T-cell (primary cell): Measurements from ENCODE around the gene LGMN. TPM values are rescaled to one million over a fixed set of nuclear protein-coding genes. Genes with fewer than 3 reads are reported as not detected.

Source experiments
- ATAC-seq, 4 experiments: fragments of 200-7000 bp in 3 of 4; fragments of 150-1000 bp in 1 of 4; cut with Tn5 transposase; replicated peaks in 1 of 4; 1 replicate in 3 of 4; 2 replicates in 1 of 4; pipeline ENCODE4 v1.10.0; 2021; ENCODE audit warnings: moderate library complexity in 3 of 4, mild to moderate bottlenecking in 2 of 4, moderate number of reproducible peaks in 1 of 4
- CTCF ChIA-PET, 2 donors: fragments of 300-600 bp; sonication (Branson Sonifier 250); formaldehyde crosslinking; loops; one replicate each; lab custom pipeline; 2022; ENCODE audit warnings: antibody characterized with exemption in 2 of 2; lab: Charles Lee
- POLR2A ChIA-PET, 2 donors: fragments of 300-600 bp; sonication (Branson Sonifier 250); formaldehyde crosslinking; loops; one replicate each; lab custom pipeline; 2022; ENCODE audit warnings: antibody characterized with exemption in 2 of 2; lab: Charles Lee
- DNase-seq, 35 experiments: peaks; one replicate each; pipeline versions ENCODE4 v3.0.0 to v3.0.0-alpha.2; 2013 to 2023
- H3K27ac ChIP-seq: one replicate; pipeline ENCODE4 v1.5.1; 2013; ENCODE audit warnings: low read length
- H3K27me3 ChIP-seq, 2 experiments: replicated peaks in 1 of 2; 1 replicate in 1 of 2; 2 replicates in 1 of 2; pipeline versions ENCODE4 v1.6.1 to v1.7.0; 2013; ENCODE audit warnings: low read length in 1 of 2, mixed read lengths in 1 of 2; ENCODE audit not compliant: control insufficient read depth in 2 of 2, insufficient read depth in 2 of 2; ENCODE audit errors: extremely low read depth in 1 of 2
- H3K36me3 ChIP-seq, 2 donors: 1 replicate in 1 of 2; 2 replicates in 1 of 2; pipeline versions ENCODE4 v1.6.1 to v1.7.0; 2013; ENCODE audit warnings: low read length in 1 of 2; ENCODE audit not compliant: control insufficient read depth in 2 of 2, insufficient read depth in 1 of 2; ENCODE audit errors: extremely low read depth in 1 of 2
- H3K4me1 ChIP-seq, 2 experiments: 1 replicate in 1 of 2; 2 replicates in 1 of 2; pipeline versions ENCODE4 v1.6.1 to v1.7.0; 2013; ENCODE audit warnings: low read length in 2 of 2, mixed read lengths in 1 of 2; ENCODE audit not compliant: insufficient read depth in 2 of 2, control insufficient read depth in 1 of 2; ENCODE audit errors: extremely low read depth in 1 of 2
- H3K4me3 ChIP-seq, 2 donors: 1 replicate in 1 of 2; 2 replicates in 1 of 2; pipeline versions ENCODE4 v1.5.1 to v1.7.0; 2013; ENCODE audit warnings: mild to moderate bottlenecking in 2 of 2, low read length in 1 of 2, moderate library complexity in 1 of 2; ENCODE audit not compliant: control insufficient read depth in 1 of 2; ENCODE audit errors: extremely low read depth in 1 of 2
- H3K9me3 ChIP-seq: 2 replicates; pipeline ENCODE4 v1.7.0; 2013
- H3K27ac Mint-ChIP-seq, 2 donors: one replicate each; pipeline ENCODE4 v1.8.0; 2020 to 2021; ENCODE audit warnings: mild to moderate bottlenecking in 2 of 2, mixed read lengths in 2 of 2
- H3K27me3 Mint-ChIP-seq, 2 donors: one replicate each; pipeline ENCODE4 v1.8.0; 2021 to 2022; ENCODE audit warnings: mixed read lengths in 2 of 2
- H3K36me3 Mint-ChIP-seq: one replicate; pipeline ENCODE4 v1.8.0; 2021; ENCODE audit warnings: mixed read lengths
- H3K4me1 Mint-ChIP-seq, 3 donors: one replicate each; pipeline ENCODE4 v1.8.0; 2020 to 2022; ENCODE audit warnings: mixed read lengths in 3 of 3, mild to moderate bottlenecking in 1 of 3
- H3K4me3 Mint-ChIP-seq, 3 donors: one replicate each; pipeline ENCODE4 v1.8.0; 2020 to 2022; ENCODE audit warnings: mild to moderate bottlenecking in 3 of 3, mixed read lengths in 3 of 3, moderate library complexity in 3 of 3
- H3K9me3 Mint-ChIP-seq, 3 donors: one replicate each; pipeline ENCODE4 v1.8.0; 2020 to 2022; ENCODE audit warnings: mixed read lengths in 3 of 3
- WGBS: methylation state at CpG from one replicate; pipeline ENCODE4 v1.1.5; 2013; ENCODE audit warnings: missing lambda C conversion rate; ENCODE audit not compliant: insufficient coverage; 5-methylcytosine and 5-hydroxymethylcytosine counted together
- total RNA-seq, 35 experiments: library from RNA in 6 of 35; stranded (reverse) in 6 of 35; fragments of 120-200 nt in 1 of 35; gene quantifications; one replicate each; pipeline versions ENCODE4 v1.2.1 to v1.2.4 and lab custom pipeline; 2013 to 2026

LGMN gene
- total RNA-seq, 5 donors from 2014 or later (not counting 1 experiment from before 2014, with no cell fraction given) = 6.1 to 11.1 (median 8.8) TPM

GRCh38 chr14:92734618-92735017 lies 13.8 kb downstream of the LGMN start:
- ATAC-seq = no peak
- peaks cover 18% of the 10 kb centered on the region for H3K36me3 Mint-ChIP-seq
- peaks cover 16 to 20% (median 17%) of the 10 kb centered on the region in 3 donors for H3K4me1 Mint-ChIP-seq
- H3K9me3 ChIP-seq = no peaks in the 10 kb centered on the region
- H3K4me1 ChIP-seq = peaks cover 8 to 13% of the 10 kb centered on the region in 2 experiments
- no peaks in the 10 kb centered on the region for H3K36me3 ChIP-seq
- peaks cover 0 to 2% of the 10 kb centered on the region in 2 experiments for H3K27me3 ChIP-seq
- no peak overlapping the region for H3K4me3 ChIP-seq
- H3K9me3 Mint-ChIP-seq = peaks cover 0 to 5% (median 3%) of the 10 kb centered on the region in 3 donors
- WGBS = 88% methylated on average over 1 of the region's 7 CpGs
- ChIA-PET CTCF (no interaction called here), POLR2A (no interaction called here)
- DNase-seq = no peak
- H3K27ac Mint-ChIP-seq = no peak overlapping the region
- no peak overlapping the region for H3K4me3 Mint-ChIP-seq
- no peak overlapping the region for H3K27ac ChIP-seq
- H3K27me3 Mint-ChIP-seq = no peaks in the 10 kb centered on the region

- Mint-ChIP-seq H3K27ac (no peak overlapping the region), H3K4me3 (no peak overlapping the region), H3K27me3 (no peaks in the 10 kb centered on the region), H3K36me3 (peaks cover 18% of the 10 kb centered on the region), H3K9me3 (peaks cover 0 to 5% (median 3%) of the 10 kb centered on the region in 3 donors), H3K4me1 (peaks cover 15 to 18% (median 16%) of the 10 kb centered on the region in 3 donors)
- H3K4me3 ChIP-seq = no peak overlapping the region
- H3K9me3 ChIP-seq = no peaks in the 10 kb centered on the region
- H3K27ac ChIP-seq = no peak overlapping the region
- DNase-seq (no peak), ATAC-seq (no peak)
- ChIA-PET POLR2A (no interaction called here), CTCF (interaction anchor here in 1 of 2 donors (0.7 kb wide), 1 partner anchor 541 kb away, joined by 5 read pairs; no protein-coding TSS in a partner anchor)
- no CpG with 5 or more reads among the region's 4 CpGs for WGBS
- peaks cover 0 to 8% of the 10 kb centered on the region in 2 experiments for H3K27me3 ChIP-seq
- H3K4me1 ChIP-seq = peaks cover 8 to 13% of the 10 kb centered on the region in 2 experiments
- no peaks in the 10 kb centered on the region for H3K36me3 ChIP-seq
Observed at GRCh38 chr14:92733007-92733406, 15.4 kb downstream of the LGMN start.

GRCh38 chr14:92731622-92732115 lies 16.8 kb downstream of the LGMN start:
- no peaks in the 10 kb centered on the region for H3K9me3 ChIP-seq
- DNase-seq (no peak), ATAC-seq (no peak)
- no CpG with 5 or more reads among the region's 3 CpGs for WGBS
- H3K36me3 ChIP-seq = no peaks in the 10 kb centered on the region
- H3K4me3 ChIP-seq = no peak overlapping the region
- POLR2A ChIA-PET = no interaction called here
- Mint-ChIP-seq H3K4me1 (peaks cover 5 to 8% (median 5%) of the 10 kb centered on the region in 3 donors), H3K4me3 (no peak overlapping the region), H3K27me3 (no peaks in the 10 kb centered on the region), H3K27ac (no peak overlapping the region), H3K36me3 (peaks cover 26% of the 10 kb centered on the region), H3K9me3 (peaks cover 3 to 5% (median 3%) of the 10 kb centered on the region in 3 donors)
- H3K27ac ChIP-seq = no peak overlapping the region
- CTCF ChIA-PET = no interaction called here
- peaks cover 0 to 2% of the 10 kb centered on the region in 2 experiments for H3K4me1 ChIP-seq
- H3K27me3 ChIP-seq = peaks cover 0 to 8% of the 10 kb centered on the region in 2 experiments

- H3K27ac ChIP-seq = no peak overlapping the region
- no peak for ATAC-seq
- no peaks in the 10 kb centered on the region for H3K36me3 ChIP-seq
- peaks cover 3 to 12% (median 4%) of the 10 kb centered on the region in 3 donors for H3K4me1 Mint-ChIP-seq
- CTCF ChIA-PET = interaction anchor here in 1 of 2 donors (0.7 kb wide), 1 partner anchor 313 kb away, joined by 7 read pairs; no protein-coding TSS in a partner anchor
- H3K27me3 ChIP-seq = peaks cover 0 to 8% of the 10 kb centered on the region in 2 experiments
- no CpG with 5 or more reads among the region's 14 CpGs for WGBS
- no peak overlapping the region for H3K4me3 ChIP-seq
- DNase-seq = no peak
- H3K9me3 Mint-ChIP-seq = peaks cover 3 to 5% (median 4%) of the 10 kb centered on the region in 3 donors
- H3K27ac Mint-ChIP-seq = no peak overlapping the region
- peaks cover 0 to 8% of the 10 kb centered on the region in 2 experiments for H3K4me1 ChIP-seq
- no peak overlapping the region for H3K4me3 Mint-ChIP-seq
- peaks cover 33% of the 10 kb centered on the region for H3K36me3 Mint-ChIP-seq
- POLR2A ChIA-PET = no interaction called here
- no peaks in the 10 kb centered on the region for H3K27me3 Mint-ChIP-seq
- H3K9me3 ChIP-seq = no peaks in the 10 kb centered on the region
Observed at GRCh38 chr14:92729634-92730358, 18.6 kb downstream of the LGMN start.

- peaks cover 0 to 8% of the 10 kb centered on the region in 2 experiments for H3K4me1 ChIP-seq
- no peak overlapping the region for H3K4me3 ChIP-seq
- DNase-seq (no peak), ATAC-seq (peak in 1 of 4 experiments; percentile 63)
- Mint-ChIP-seq H3K36me3 (peaks cover 40% of the 10 kb centered on the region), H3K9me3 (peaks cover 3 to 5% (median 4%) of the 10 kb centered on the region in 3 donors), H3K27ac (no peak overlapping the region), H3K27me3 (no peaks in the 10 kb centered on the region), H3K4me1 (peaks cover 3 to 12% (median 4%) of the 10 kb centered on the region in 3 donors), H3K4me3 (no peak overlapping the region)
- ChIA-PET POLR2A (no interaction called here), CTCF (interaction anchor here (0.6 to 0.7 kb wide), 2 partner anchors 166 to 312 kb away, joined by 3 to 7 read pairs; no protein-coding TSS in a partner anchor)
- peaks cover 0 to 8% of the 10 kb centered on the region in 2 experiments for H3K27me3 ChIP-seq
- 39% methylated on average over 6 of the region's 8 CpGs for WGBS
- H3K9me3 ChIP-seq = no peaks in the 10 kb centered on the region
- no peaks in the 10 kb centered on the region for H3K36me3 ChIP-seq
- no peak overlapping the region for H3K27ac ChIP-seq
Observed at GRCh38 chr14:92728759-92729364, 19.6 kb downstream of the LGMN start.

DNA sequence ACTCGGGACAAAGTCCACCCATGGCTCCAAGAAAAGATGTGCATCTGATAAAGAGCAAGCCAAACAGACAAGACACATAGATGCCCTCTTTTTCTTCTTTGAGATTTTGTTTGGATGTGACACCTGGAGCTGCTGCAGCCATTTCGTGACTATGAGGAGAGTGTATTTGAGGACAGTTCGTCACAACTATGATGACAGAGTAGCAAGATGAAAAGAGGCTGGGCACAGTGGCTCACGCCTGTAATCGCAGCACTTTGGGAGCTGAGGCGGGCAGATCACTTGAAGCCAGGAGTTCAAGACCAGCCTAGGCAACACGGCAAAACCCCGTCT lies 21.5 kb downstream of the LGMN start:
- ChIA-PET CTCF (no interaction called here), POLR2A (interaction anchor here in 1 of 2 donors (0.7 kb wide), 1 partner anchor 182 kb away, joined by 7 read pairs; no protein-coding TSS in a partner anchor)
- H3K27me3 ChIP-seq = peaks cover 0 to 6% of the 10 kb centered on the region in 2 experiments
- ATAC-seq = no peak
- peaks cover 3 to 5% (median 4%) of the 10 kb centered on the region in 3 donors for H3K9me3 Mint-ChIP-seq
- no peaks in the 10 kb centered on the region for H3K9me3 ChIP-seq
- H3K27ac Mint-ChIP-seq = no peak overlapping the region
- H3K27ac ChIP-seq = no peak overlapping the region
- WGBS = 96% methylated on average over 4 of the region's 8 CpGs
- no peak overlapping the region for H3K4me3 Mint-ChIP-seq
- peaks cover 35% of the 10 kb centered on the region for H3K36me3 Mint-ChIP-seq
- no peaks in the 10 kb centered on the region for H3K27me3 Mint-ChIP-seq
- no peak for DNase-seq
- H3K36me3 ChIP-seq = no peaks in the 10 kb centered on the region
- H3K4me1 ChIP-seq = peaks cover 0 to 8% of the 10 kb centered on the region in 2 experiments
- H3K4me1 Mint-ChIP-seq = peaks cover 3 to 12% (median 4%) of the 10 kb centered on the region in 3 donors
- no peak overlapping the region for H3K4me3 ChIP-seq
